Inferior parietal cortex (tissue), 1 donor: Measurements from ENCODE around the gene SLC7A14.

Experiments
- DNase-seq: peaks from one replicate; pipeline ENCODE4 v3.0.0-alpha.2; 2016; ENCODE audit errors: extremely low spot score

The SLC7A14 gene

DNA sequence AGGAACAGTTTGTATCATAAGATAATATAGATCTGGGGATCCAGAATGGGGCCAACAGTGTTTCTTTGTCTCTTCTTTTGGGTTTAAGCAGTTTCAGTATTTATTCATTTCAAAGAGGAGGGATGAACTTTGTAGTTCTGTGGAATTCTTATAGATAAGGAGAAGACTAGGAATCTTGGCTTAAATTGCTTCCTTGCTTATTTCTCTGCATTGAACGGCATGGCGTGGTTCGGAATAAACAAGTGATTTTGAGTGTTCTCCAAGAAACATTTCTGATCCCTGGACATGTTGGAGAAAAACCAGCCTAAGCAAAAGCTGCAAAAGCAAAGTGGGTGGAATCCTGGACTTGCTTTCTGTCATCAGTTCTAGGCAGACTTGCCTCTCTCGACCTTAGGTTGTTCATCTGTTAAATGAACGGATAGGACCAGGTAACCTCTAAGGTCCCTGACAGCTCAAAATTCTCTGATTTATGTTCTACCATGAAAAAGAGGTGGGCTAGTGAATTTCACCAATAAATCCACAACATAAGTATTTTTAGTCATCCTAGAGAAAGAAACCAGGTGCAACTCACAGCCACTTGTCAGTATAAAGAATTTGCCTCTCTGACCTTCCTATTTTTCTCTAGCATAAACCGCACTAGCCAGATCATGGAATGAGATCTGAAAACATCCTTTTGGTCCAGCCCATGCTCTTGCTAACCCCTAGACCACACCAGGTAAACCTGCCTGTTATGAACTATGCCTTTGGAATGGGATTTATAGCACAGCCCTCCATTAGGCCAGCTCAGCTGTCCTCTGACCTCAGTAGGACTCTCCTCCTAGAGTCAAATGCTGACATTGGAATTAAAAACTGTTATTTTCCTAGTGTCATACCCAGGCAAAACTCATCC is 88.4 kb downstream of the SLC7A14 start:
- no peak for DNase-seq

GRCh38 chr3:170496868-170497140 is 89.1 kb downstream of the SLC7A14 start:
- DNase-seq: no peak

DNA sequence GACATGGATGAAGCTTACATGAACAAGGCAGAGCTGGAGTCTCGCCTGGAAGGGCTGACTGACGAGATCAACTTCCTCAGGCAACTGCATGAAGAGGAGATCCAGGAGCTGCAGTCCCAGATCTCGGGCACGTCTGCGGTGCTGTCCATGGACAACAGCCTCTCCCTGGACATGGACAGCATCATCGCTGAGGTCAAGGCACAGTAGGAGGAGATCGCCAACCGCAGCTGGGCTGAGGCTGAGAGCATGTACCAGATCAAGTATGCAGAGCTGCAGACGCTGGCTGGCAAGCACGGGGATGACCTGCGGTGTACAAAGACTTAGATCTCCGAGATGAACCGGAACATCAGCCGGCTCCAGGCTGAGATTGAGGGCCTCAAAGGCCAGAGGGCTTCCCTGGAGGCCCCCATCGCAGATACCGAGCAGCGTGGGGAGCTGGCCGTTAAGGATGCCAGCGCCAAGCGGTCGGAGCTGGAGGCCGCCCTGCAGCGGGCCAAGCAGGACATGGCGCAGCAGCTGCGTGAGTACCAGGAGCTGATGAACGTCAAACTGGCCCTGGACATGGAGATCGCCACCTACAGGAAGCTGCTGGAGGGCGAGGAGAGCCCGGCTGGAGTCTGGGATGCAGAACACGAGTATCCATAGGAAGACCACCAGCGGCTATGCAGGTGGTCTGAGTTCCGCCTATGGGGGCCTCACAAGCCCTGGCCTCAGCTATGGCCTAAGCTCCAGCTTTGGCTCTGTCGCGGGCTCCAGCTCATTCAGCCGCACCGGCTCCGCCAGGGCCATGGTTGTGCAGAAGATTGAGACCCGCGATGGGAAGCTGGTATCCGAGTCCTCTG is 89.6 kb downstream of the SLC7A14 start:
- DNase-seq: no peak

- no peak for DNase-seq
Measured at GRCh38 chr3:170494766-170495165, 91.1 kb downstream of the SLC7A14 start.

DNA sequence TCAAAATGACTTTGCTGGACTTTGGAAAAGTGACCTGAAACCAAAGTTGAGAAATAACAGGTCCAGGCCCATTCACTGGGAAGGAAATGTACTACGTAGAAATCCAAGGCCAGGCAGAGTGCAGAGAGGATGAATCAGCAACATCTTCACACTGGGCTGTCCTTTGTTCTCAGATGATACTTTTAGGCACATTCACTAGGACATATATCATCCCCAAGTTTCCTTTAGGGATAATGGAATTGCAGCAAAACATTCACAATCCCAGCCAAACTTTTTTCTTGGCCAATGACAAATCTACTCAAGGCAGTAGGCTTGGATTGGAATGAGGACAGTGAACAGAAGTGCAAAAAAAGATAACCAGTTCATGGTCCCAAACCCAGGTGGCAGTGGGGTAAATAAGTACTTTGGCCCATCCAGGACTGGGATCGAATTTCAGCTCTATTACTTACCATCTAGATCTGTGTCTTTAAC is 92.1 kb downstream of the SLC7A14 start:
- no peak for DNase-seq

DNA sequence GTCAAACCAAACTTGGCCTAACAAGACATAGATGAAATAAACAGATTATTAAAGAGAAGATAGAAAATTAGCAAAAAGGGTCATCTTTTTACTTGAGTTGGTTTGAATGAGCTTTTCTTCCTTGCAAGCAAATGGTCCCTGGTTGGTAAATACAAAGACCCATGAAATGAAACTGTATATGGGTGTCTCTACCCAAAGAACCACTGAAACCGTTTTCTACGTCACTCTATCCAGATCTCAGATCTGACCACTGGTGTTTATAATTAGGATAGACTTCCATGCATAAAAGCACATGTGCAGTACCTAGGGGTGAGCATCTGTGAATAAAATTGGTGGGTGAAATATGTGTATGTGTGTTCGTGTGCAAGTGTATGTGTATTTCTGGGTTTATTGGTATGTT is 94.0 kb downstream of the SLC7A14 start:
- no peak for DNase-seq

DNA sequence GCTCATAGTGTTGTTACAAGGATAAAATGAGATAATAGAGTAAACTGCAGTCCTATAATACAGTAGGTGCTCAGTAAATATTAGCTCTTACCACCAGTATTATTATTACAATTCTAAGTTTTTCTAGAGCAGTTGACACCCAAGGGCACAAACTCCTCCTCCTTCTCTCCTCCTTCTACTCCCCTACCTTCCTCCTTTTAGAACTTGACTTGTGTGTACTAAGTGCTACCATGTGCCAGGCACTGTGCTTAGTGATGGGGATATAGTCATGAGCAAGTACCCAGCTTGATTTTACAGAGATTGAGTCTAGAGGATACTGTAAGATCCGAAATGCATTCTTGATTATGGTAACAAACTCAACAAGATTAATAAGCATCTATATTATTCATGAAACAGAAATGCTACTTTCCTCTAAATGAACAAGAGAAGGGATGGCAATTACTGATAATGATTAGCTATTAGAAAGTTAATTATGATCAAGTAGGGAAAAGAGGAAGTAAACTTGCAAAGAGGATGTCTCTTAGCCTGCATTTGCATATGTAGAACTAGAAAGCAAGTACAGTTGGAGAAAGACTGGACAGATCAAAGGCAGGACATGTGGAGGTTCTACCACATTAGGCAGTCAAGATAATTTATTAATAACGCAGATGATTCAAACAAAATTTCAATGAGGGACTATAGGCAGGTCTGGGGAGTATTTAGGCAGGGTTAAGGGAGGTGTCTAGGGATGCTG is 94.9 kb downstream of the SLC7A14 start:
- no peak for DNase-seq

DNA sequence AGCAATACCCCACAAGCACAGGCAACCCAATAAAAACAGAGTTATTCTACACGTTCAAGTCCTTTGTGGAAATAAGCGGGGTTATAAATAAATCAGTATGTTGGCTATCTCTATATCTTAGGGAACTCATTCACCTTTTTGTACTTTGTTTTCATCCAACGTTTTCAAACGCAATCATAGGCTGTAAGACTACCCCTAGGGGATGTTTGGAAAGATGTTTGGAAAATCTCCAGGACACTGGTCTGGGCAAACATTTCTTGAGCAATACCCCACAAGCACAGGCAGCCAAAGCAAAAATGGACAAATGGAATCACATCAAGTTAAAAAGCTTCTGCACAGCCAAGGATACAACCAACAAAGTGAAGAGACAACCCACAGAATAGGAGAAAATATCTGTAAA is 97.1 kb downstream of the SLC7A14 start:
- no peak for DNase-seq

- DNase-seq: no peak
Measured at GRCh38 chr3:170487031-170487430, 98.8 kb downstream of the SLC7A14 start.

DNA sequence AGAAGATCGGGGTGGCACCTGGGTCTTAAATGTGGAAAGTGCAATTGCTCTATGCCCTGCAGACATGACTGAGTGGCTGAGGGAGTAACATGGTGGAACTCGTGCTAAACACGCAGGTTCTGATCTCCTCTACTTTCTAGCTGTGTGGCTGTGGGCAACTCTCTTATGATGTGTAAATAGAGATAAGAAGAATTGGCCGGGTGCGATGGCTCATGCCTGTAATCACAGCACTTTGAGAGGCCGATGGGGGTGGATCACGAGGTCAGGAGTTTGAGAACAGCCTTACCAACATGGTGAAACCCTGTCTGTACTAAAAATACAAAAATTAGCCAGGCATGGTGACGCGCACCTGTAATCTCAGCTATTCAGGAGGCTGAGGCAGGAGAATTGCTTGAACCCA is 99.5 kb downstream of the SLC7A14 start:
- no peak for DNase-seq

DNA sequence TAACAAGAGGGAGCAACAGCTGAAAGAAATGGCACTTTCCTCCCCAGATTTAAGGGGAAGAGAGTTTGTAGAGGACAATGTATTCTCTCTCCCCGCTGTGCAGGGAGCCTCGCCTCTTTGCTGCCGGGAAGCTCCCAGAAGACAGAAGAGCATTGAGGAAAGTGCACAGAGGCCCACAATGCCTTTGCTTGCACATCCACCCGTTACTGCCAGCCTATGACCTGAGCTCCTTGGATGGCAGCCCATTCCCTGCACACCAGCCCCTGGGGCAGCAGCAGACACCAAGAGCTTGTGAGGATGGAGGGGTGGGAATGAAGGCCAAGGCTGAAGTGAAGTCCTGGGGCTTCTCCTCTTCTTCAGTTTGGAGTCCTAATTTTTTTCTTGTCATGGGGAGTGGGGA is 100.2 kb downstream of the SLC7A14 start:
- DNase-seq: no peak

- no peak for DNase-seq
Measured at GRCh38 chr3:170485294-170485693, 100.6 kb downstream of the SLC7A14 start.

DNA sequence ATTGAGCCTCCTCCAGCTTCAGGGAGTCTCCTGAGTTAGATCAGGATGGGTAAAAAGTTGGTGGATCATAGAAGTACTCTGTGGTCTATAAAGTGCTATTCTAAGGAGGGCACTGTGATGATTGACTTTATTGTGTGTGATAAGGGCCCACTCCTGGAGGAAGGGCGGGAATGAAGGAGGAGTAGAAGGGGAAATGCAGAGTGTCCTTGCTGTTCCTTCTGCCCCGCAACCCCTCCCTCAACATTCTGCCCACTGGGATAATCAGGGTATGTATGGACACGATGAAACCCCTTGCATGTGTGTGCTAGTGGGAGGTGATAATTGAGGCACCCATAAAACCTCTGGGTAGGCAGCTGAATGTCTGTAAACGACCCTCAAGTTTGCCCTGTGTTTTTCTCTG is 101.0 kb downstream of the SLC7A14 start:
- no peak for DNase-seq

- DNase-seq: no peak
Measured at GRCh38 chr3:170483485-170484262, 102.2 kb downstream of the SLC7A14 start.

- DNase-seq: no peak
Measured at GRCh38 chr3:170482199-170482598, 103.7 kb downstream of the SLC7A14 start.

DNA sequence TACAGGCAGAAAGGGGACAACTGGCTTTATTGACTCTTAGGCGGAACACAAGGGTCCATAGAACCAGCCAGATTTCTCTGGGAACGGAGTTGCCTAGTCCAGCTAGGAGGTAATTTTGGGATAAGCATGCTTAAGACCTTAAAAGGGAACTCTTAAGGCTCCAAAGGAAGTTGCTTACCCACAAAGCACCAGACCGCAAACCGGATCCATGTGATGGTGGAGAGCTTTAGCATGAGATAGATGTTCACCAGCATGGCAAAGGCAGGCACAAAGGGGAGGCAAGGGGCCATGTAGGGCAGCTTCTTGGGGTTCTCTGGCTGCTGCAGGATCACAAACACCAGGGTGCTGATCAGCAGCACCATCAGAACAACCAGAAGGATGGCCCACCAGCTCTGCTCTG is 105.8 kb downstream of the SLC7A14 start:
- no peak for DNase-seq

- DNase-seq: no peak
Measured at GRCh38 chr3:170477395-170477794, 108.5 kb downstream of the SLC7A14 start.

- no peak for DNase-seq
Measured at GRCh38 chr3:170476291-170476690, 109.6 kb downstream of the SLC7A14 start.

GRCh38 chr3:170475092-170475685 is 110.7 kb downstream of the SLC7A14 start:
- no peak for DNase-seq

DNA sequence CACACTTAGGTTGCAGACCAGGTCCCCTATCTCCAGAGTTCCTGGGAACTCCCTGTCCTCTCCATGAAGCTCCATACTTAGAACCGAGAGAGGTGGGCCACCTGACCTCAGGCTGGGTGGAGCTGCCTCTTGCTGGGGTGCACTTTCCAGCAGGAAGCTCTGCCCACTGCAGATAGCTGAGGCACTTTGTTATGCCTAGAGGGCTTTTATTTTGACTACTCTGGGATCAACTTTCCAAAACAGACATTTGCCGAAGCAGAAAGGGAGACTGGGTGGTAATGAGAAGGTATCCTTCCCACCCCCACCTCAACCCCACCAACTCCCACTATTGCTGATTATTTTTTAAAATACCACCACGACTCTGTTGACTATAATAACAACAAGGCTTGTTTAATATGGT is 112.5 kb downstream of the SLC7A14 start:
- no peak for DNase-seq

GRCh38 chr3:170471149-170471548 is 114.7 kb downstream of the SLC7A14 start:
- DNase-seq: no peak
